K562 (cell line): ENCODE results near the gene IGSF21. TPM values are rescaled to one million over a fixed set of nuclear protein-coding genes. Genes with fewer than 3 reads are reported as not detected.

ENCODE experiments used
- ATAC-seq: fragments of 200-7000 bp; cut with Tn5 transposase; 3 replicates; pipeline ENCODE4 v1.9.1; 2020; ENCODE audit warnings: moderate library complexity
- BruUV-seq: library from RNA; stranded (reverse); fragments of 400-500 nt; replicated peaks from 2 replicates; lab custom pipeline; 2021; lab: Mats Ljungman, UMichigan
- CTCF ChIA-PET: fragments of 300-600 bp; formaldehyde crosslinking; extraction: SDS; loops from one replicate; lab custom pipeline; 2021; ENCODE audit warnings: low intra/inter-chr PET ratio; lab: Yijun Ruan, JAX
- POLR2A ChIA-PET: fragments of 300-600, 350-650 bp; sonication (Branson Sonifier 250); formaldehyde crosslinking; extraction: SDS; loops from one replicate; lab custom pipeline; 2021; ENCODE audit warnings: antibody characterized with exemption, inconsistent platforms; lab: Yijun Ruan, JAX
- DNase-seq, 4 experiments: peaks; one replicate each; pipeline versions ENCODE4 v3.0.0 to v3.0.0-alpha.2; 2011 to 2018; ENCODE audit warnings: low spot score in 3 of 4, mixed read lengths in 3 of 4; ENCODE audit errors: extremely low read depth in 1 of 4
- FAIRE-seq: peaks from 2 replicates; lab custom pipeline; 2011; peaks lifted over from hg19 to GRCh38; lab: Jason Lieb, UNC
- H2AFZ ChIP-seq: 2 replicates; pipeline ENCODE4 v1.6.0; 2011; ENCODE audit warnings: low read depth, low read length, control low read depth, inconsistent platforms
- H3K27ac ChIP-seq: fragments of 200-600 bp; 3 replicates; pipeline ENCODE4 v1.8.0; 2011; ENCODE audit warnings: low read depth, mild to moderate bottlenecking, control low read depth, inconsistent platforms, low read length, moderate library complexity, mixed read lengths; ENCODE audit errors: extremely low read depth
- H3K27me3 ChIP-seq, 2 experiments: fragments of 300-600 bp in 1 of 2; 2 replicates in 1 of 2; 3 replicates in 1 of 2; pipeline versions ENCODE4 v1.6.0 to v1.8.0; 2011; ENCODE audit warnings: inconsistent platforms in 2 of 2, low read length in 2 of 2, mild to moderate bottlenecking in 1 of 2, mixed read lengths in 1 of 2, moderate library complexity in 1 of 2; ENCODE audit not compliant: control insufficient read depth in 2 of 2, insufficient read depth in 2 of 2
- H3K36me3 ChIP-seq: fragments of 300-600 bp; 3 replicates; pipeline ENCODE4 v1.8.0; 2011; ENCODE audit warnings: mild to moderate bottlenecking, low read length, inconsistent platforms; ENCODE audit not compliant: control insufficient read depth, insufficient read depth
- H3K4me1 ChIP-seq, 2 experiments: fragments of 200-600 bp in 1 of 2; replicated peaks in 1 of 2; 2 replicates in 1 of 2; 3 replicates in 1 of 2; pipeline versions ENCODE4 v1.5.1 to v1.8.0; 2011; ENCODE audit warnings: inconsistent platforms in 2 of 2, low read length in 2 of 2, mild to moderate bottlenecking in 1 of 2, mixed read lengths in 1 of 2, moderate library complexity in 1 of 2; ENCODE audit not compliant: control insufficient read depth in 2 of 2, insufficient read depth in 2 of 2
- H3K4me2 ChIP-seq: 2 replicates; pipeline ENCODE4 v1.6.1; 2011; ENCODE audit warnings: low read length, control low read depth, inconsistent platforms, mixed read lengths; ENCODE audit not compliant: insufficient read depth
- H3K4me3 ChIP-seq: fragments of 200-600 bp; sonication (generic), shearing (Covaris generic); 2 replicates; pipeline ENCODE4 v1.5.1; 2016; ENCODE audit warnings: control low read depth, inconsistent platforms
- H3K79me2 ChIP-seq: fragments of 200-600 bp; 3 replicates; pipeline ENCODE4 v1.8.0; 2011; ENCODE audit warnings: low read length, inconsistent platforms; ENCODE audit not compliant: control insufficient read depth, insufficient read depth
- H3K9ac ChIP-seq, 2 experiments: 2 replicates each; pipeline versions ENCODE4 v1.6.0 to v1.6.1; 2011; ENCODE audit warnings: low read depth in 2 of 2, low read length in 2 of 2, control low read depth in 1 of 2, inconsistent platforms in 1 of 2, mild to moderate bottlenecking in 1 of 2, mixed read lengths in 1 of 2; ENCODE audit not compliant: insufficient read depth in 1 of 2
- H3K9me1 ChIP-seq: one replicate; pipeline ENCODE4 v1.6.0; 2011; ENCODE audit warnings: inconsistent platforms, mild to moderate bottlenecking, low read length, moderate library complexity; ENCODE audit not compliant: control insufficient read depth, insufficient read depth
- H3K9me3 ChIP-seq: replicated peaks from 2 replicates; pipeline ENCODE4 v1.5.1; 2011; ENCODE audit warnings: low read depth, low read length, inconsistent platforms; ENCODE audit not compliant: control insufficient read depth, insufficient read depth
- H4K20me1 ChIP-seq: replicated peaks from 2 replicates; pipeline ENCODE4 v1.6.1; 2011; ENCODE audit warnings: low read length, inconsistent platforms, mixed read lengths; ENCODE audit not compliant: control insufficient read depth, insufficient read depth
- ARNT ChIP-seq, 2 experiments: fragments of 450-650 bp; IDR thresholded peaks; 2 replicates each; pipeline ENCODE4 v1.6.1; 2016; ENCODE audit warnings: mild to moderate bottlenecking in 1 of 2
- ASH1L ChIP-seq: fragments of 450-650 bp; IDR thresholded peaks from 2 replicates; pipeline ENCODE4 v1.6.1; 2018; ENCODE audit warnings: borderline replicate concordance, mild to moderate bottlenecking, low read depth; ENCODE audit not compliant: partially characterized antibody
- EP400 ChIP-seq: fragments of 450-650 bp; IDR thresholded peaks from 2 replicates; pipeline ENCODE4 v1.6.1; 2017; ENCODE audit warnings: antibody characterized with exemption, mild to moderate bottlenecking, moderate library complexity
- ETV1 ChIP-seq: fragments of 450-650 bp; conservative IDR thresholded peaks from 2 replicates; pipeline ENCODE4 v1.6.1; 2016; ENCODE audit warnings: missing genetic modification characterization, control low read depth, low read depth, missing compliant biosample characterization
- FOSL1 ChIP-seq: fragments of 200-800 bp; sonication (Bioruptor generic); conservative IDR thresholded peaks from 2 replicates; pipeline ENCODE4 v1.6.1; 2016; ENCODE audit warnings: missing genetic modification characterization, missing compliant biosample characterization
- FOXA3 ChIP-seq, 2 experiments: fragments of 450-650 bp in 1 of 2; sonication (generic) in 1 of 2; formaldehyde crosslinking; IDR thresholded peaks in 1 of 2; conservative IDR thresholded peaks in 1 of 2; 2 replicates each; pipeline versions ENCODE4 v1.4.0 to v1.8.0; 2020 to 2022; ENCODE audit warnings: mild to moderate bottlenecking in 2 of 2, missing genetic modification reagents in 1 of 2
- KLF16 ChIP-seq: IDR thresholded peaks from 2 replicates; pipeline ENCODE4 v1.6.1; 2016; ENCODE audit warnings: antibody characterized with exemption
- NCOA6 ChIP-seq: fragments of 450-650 bp; IDR thresholded peaks from 2 replicates; pipeline ENCODE4 v1.6.1; 2017; ENCODE audit warnings: mild to moderate bottlenecking
- NFE2 ChIP-seq: IDR thresholded peaks from 2 replicates; pipeline ENCODE4 v1.6.1; 2014; ENCODE audit warnings: antibody characterized with exemption, low read depth
- PHF20 ChIP-seq: fragments of 450-650 bp; IDR thresholded peaks from 2 replicates; pipeline ENCODE4 v1.6.1; 2018; ENCODE audit not compliant: partially characterized antibody
- RB1 ChIP-seq: fragments of 450-650 bp; IDR thresholded peaks from 2 replicates; pipeline ENCODE4 v1.6.1; 2017; ENCODE audit warnings: low read depth, mild to moderate bottlenecking
- RBM14 ChIP-seq: fragments of 200-400 bp; formaldehyde crosslinking; IDR thresholded peaks from 2 replicates; pipeline ENCODE4 v1.6.1; 2018; ENCODE audit warnings: low read depth, mild to moderate bottlenecking, low read length, moderate library complexity, borderline replicate concordance; ENCODE audit not compliant: insufficient read depth
- RFX1 ChIP-seq: fragments of 450-650 bp; IDR thresholded peaks from 2 replicates; pipeline ENCODE4 v1.6.1; 2016; ENCODE audit warnings: mild to moderate bottlenecking, moderate library complexity
- THRB ChIP-seq: fragments of 450-650 bp; formaldehyde crosslinking; conservative IDR thresholded peaks from 2 replicates; pipeline ENCODE4 v1.4.0; 2022; ENCODE audit warnings: mild to moderate bottlenecking, missing genetic modification characterization
- TRIM24 ChIP-seq, 2 experiments: fragments of 450-650 bp; IDR thresholded peaks; 2 replicates each; pipeline ENCODE4 v1.6.1; 2016
- ZNF77 ChIP-seq: fragments of 250-450 bp; sonication (Bioruptor Pico); IDR thresholded peaks from 2 replicates; pipeline ENCODE4 v1.5.0; 2020
- WGBS: fragments of 100-300 bp; shearing (Covaris generic); methylation state at CpG from one replicate; pipeline ENCODE4 v1.1.6; 2016; ENCODE audit warnings: low coverage, mixed read lengths; ENCODE audit not compliant: insufficient coverage; ENCODE audit errors: missing lambda C conversion rate; 5-methylcytosine and 5-hydroxymethylcytosine counted together
- in situ Hi-C: fragments of 300-500 bp; cut with MboI; formaldehyde crosslinking; loops from 4 replicates; pipeline ENCODE4 v1.15.0; 2018; ENCODE audit warnings: inconsistent platforms, mixed read lengths
- intact Hi-C: fragments of 100-400 bp; cut with micrococcal nuclease; formaldehyde crosslinking; loops from 2 replicates; pipeline ENCODE4 v1.14.2; 2022
- polyA plus RNA-seq, 8 experiments: library from polyadenylated mRNA; depleted of rRNA in 4 of 8; stranded (reverse) in 5 of 8; unstranded in 3 of 8; fragments of >200 nt; fragmentation: Nextera tagmentation in 2 of 8; fragmentation: Illumina TruSeq in 1 of 8; extraction: Ambion mirVana in 2 of 8; extraction: Trizol in 1 of 8; gene quantifications; 2 replicates each; pipeline versions ENCODE4 v1.2.1 to v1.2.3, GENCODE V29; 2011 to 2014; ENCODE audit warnings: inconsistent platforms in 1 of 8, missing spikeins in 1 of 8
- total RNA-seq, 7 experiments: library from RNA; depleted of rRNA in 6 of 7; stranded (reverse); fragments of >200 nt in 6 of 7; fragmentation: Illumina TruSeq in 2 of 7; extraction: Trizol in 2 of 7; gene quantifications; 2 replicates each; pipeline versions ENCODE4 v1.2.1 to v1.2.3, GENCODE V29; 2011 to 2021; ENCODE audit warnings: low replicate concordance in 1 of 7
- TF ChIP-seq, protein P1 (sequence below): fragments of 250-450 bp; sonication (Bioruptor Pico); IDR thresholded peaks from 2 replicates; pipeline ENCODE4 v1.8.0; 2022; ENCODE audit warnings: inconsistent platforms, mild to moderate bottlenecking, moderate library complexity, borderline replicate concordance

Gene IGSF21
- total and polyA plus RNA-seq, 9 of the 15 experiments (the other 6 are each of a cell fraction or from before 2014, with no cell fraction given): not detected

DNA sequence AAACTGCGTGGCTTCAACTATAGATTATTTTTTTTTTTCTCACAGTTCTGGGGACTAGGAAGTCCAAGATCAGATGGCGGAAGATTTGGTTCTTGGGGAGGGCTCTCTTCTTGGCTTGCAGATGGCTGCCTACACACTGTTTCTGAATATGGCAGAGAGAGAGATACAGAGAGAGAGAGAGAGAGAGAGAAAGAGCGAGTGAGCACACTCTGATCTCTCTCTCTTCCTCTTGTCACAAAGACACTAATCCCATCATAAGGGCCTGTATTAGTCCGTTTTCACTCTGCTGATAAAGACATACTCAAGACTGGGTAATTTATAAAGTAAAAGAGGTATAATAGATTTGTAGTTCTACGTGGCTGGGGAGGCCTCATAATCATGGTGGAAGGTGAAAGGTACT, 79.5 kb downstream of the IGSF21 start (continued):
- TF ChIP-seq RB1: no peak
- no peak for TF ChIP-seq FOSL1 (tag)
- no peak for TF ChIP-seq RBM14
- no peak for TF ChIP-seq ZNF77 (CRISPR knock-in tag)
- TF ChIP-seq PHF20: no peak
- TF ChIP-seq KLF16: no peak
- no peak for TF ChIP-seq ARNT (IDR thresholded peaks at IDR 0.05)
- no peak for TF ChIP-seq FOXA3 (CRISPR knock-in tag; conservative IDR thresholded peaks at IDR 0.05 in 1 of 2, IDR thresholded peaks at IDR 0.05 in 1 of 2)
- TF ChIP-seq, protein P1, sequence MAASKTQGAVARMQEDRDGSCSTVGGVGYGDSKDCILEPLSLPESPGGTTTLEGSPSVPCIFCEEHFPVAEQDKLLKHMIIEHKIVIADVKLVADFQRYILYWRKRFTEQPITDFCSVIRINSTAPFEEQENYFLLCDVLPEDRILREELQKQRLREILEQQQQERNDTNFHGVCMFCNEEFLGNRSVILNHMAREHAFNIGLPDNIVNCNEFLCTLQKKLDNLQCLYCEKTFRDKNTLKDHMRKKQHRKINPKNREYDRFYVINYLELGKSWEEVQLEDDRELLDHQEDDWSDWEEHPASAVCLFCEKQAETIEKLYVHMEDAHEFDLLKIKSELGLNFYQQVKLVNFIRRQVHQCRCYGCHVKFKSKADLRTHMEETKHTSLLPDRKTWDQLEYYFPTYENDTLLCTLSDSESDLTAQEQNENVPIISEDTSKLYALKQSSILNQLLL: no peak
- TF ChIP-seq ETV1 (tag): no peak

DNA sequence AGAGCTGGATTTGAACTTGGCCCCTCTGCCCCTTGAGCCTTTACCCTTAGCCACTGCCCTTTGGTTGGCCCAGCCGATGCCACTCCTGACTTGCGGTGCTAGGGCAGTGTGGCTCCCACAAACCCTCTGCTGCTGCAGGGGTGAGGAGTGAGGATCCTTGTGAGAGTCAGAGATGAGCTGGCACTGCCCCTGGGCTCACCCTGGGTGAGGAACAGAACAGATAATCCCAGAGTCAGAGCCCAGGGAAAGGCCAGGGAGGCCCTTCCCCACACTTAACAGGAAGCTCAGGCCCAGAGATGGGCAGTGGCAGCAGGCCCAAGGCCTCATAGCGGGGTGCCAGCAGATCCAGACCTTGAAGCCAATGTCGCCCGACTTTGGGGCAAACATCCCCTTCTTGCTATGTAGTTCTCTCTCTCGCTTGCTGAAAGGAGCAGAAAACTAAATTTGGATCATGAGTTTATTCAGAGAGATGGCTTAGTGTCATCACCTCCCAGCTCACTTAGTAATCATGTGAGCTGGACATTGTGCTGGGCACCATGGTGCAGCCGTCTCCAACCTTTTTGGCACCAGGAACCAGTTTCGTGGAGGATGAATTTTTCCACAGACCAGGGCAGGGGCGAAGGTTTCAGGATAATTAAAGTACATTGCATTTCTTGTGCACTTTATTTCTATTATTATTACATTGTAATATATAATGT, 81.4 kb downstream of the IGSF21 start:
- H3K27me3 ChIP-seq: peaks cover 2 to 21% of the 10 kb centered on the region in 2 experiments; a peak in 3 of 5 replicates
- H3K4me2 ChIP-seq: no peak overlapping the region
- peaks cover 0 to 3% of the 10 kb centered on the region in 2 experiments; a peak in 1 of 5 replicates for H3K4me1 ChIP-seq
- POLR2A ChIA-PET: interaction anchor here (0.8 kb wide), 1 partner anchor 19 kb away, joined by 3 read pairs; no protein-coding TSS in a partner anchor
- peaks cover 4% of the 10 kb centered on the region for H3K9me1 ChIP-seq
- no peaks in the 10 kb centered on the region for H3K79me2 ChIP-seq
- no peak for ATAC-seq
- H4K20me1 ChIP-seq: no peaks in the 10 kb centered on the region; the same call in none of the 2 replicates
- TF ChIP-seq EP400 (no peak), TRIM24 (IDR thresholded peaks at IDR 0.05) (no peak), THRB (CRISPR knock-in tag) (no peak), NFE2 (no peak), RFX1 (no peak), NCOA6 (no peak), PHF20 (no peak), ASH1L (no peak)
- intact Hi-C loops (no loop called here), in situ Hi-C loops (no loop called here)
- H3K36me3 ChIP-seq: no peaks in the 10 kb centered on the region
- H3K4me3 ChIP-seq: no peak overlapping the region
- 2% methylated on average over 9 of the region's 9 CpGs for WGBS
- no TSS peak for BruUV-seq
- H3K9ac ChIP-seq: no peak overlapping the region
- DNase-seq: no peak
- no peaks in the 10 kb centered on the region for H3K9me3 ChIP-seq
- no peak overlapping the region for H2AFZ ChIP-seq
- CTCF ChIA-PET: no interaction called here
- no peak overlapping the region for H3K27ac ChIP-seq
- FAIRE-seq: no peak
